NB4 (cell line): Measurements from ENCODE around the gene MPPE1.

Experiments used
- DNase-seq: peaks from one replicate; pipeline ENCODE4 v3.0.0; 2010; ENCODE audit warnings: low read depth
- H3K4me3 ChIP-seq: one replicate; pipeline ENCODE4 v1.5.1; 2011; ENCODE audit warnings: mild to moderate bottlenecking, low read depth, low read length, moderate library complexity
- MYC ChIP-seq: IDR thresholded peaks from 2 replicates; pipeline ENCODE4 v1.6.1; 2011; ENCODE audit warnings: low read depth, low read length
- POLR2A ChIP-seq: IDR thresholded peaks from 2 replicates; pipeline ENCODE4 v1.6.1; 2011; ENCODE audit warnings: mild to moderate bottlenecking; ENCODE audit not compliant: insufficient read length; ENCODE audit errors: extremely low read depth
- TF ChIP-seq, protein P1 (sequence below): IDR thresholded peaks from one replicate; pipeline ENCODE4 v1.5.1; 2012; ENCODE audit warnings: low read depth, low read length
- TF ChIP-seq, protein P2 (sequence below): IDR thresholded peaks from 2 replicates; pipeline ENCODE4 v1.6.1; 2011; ENCODE audit warnings: low read depth, low read length

The MPPE1 gene

DNA sequence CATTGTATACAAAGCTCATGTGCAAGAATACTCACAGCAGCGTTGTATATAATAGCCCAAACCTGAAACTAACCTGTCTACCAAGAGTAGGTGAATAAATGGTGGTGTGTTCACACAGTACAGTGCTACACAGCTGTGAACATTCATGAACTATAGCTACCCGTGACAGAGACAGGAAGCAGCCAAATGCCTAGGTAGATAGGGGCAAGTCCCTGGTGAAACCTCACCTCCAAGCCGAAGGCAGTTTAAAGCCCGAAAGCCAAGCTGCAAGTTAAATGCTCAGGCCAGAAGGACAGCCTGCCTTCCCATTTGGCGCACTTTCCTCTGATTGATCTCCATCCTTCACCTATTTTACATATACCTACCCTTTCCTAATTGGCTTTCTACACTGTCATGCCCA, 36.7 kb upstream of the MPPE1 start:
- no peak overlapping the region for H3K4me3 ChIP-seq
- no peak for DNase-seq
- TF ChIP-seq, protein P1, sequence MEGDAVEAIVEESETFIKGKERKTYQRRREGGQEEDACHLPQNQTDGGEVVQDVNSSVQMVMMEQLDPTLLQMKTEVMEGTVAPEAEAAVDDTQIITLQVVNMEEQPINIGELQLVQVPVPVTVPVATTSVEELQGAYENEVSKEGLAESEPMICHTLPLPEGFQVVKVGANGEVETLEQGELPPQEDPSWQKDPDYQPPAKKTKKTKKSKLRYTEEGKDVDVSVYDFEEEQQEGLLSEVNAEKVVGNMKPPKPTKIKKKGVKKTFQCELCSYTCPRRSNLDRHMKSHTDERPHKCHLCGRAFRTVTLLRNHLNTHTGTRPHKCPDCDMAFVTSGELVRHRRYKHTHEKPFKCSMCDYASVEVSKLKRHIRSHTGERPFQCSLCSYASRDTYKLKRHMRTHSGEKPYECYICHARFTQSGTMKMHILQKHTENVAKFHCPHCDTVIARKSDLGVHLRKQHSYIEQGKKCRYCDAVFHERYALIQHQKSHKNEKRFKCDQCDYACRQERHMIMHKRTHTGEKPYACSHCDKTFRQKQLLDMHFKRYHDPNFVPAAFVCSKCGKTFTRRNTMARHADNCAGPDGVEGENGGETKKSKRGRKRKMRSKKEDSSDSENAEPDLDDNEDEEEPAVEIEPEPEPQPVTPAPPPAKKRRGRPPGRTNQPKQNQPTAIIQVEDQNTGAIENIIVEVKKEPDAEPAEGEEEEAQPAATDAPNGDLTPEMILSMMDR: no peak
- TF ChIP-seq MYC (no peak), POLR2A (no peak)
- TF ChIP-seq, protein P2, sequence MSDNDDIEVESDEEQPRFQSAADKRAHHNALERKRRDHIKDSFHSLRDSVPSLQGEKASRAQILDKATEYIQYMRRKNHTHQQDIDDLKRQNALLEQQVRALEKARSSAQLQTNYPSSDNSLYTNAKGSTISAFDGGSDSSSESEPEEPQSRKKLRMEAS: no peak

DNA sequence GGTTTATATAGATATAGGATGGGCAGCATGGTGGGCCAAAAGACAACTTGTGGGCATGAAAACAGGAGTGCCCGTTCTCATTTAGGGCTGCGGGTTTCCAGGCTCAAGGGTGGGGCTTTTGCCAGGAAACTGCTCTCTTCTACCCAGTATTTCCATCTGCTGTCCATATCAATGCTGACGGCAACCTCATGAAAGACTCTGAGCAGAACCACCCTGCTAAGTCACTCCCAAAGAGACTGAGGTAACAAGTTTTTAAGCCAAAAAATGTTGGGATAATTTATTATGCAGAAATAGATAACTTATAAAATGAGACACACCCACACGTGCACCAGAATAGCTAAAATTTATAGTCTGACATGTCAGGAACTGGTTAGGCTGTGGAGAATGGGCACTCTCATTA, 36.1 kb upstream of the MPPE1 start:
- TF ChIP-seq POLR2A (no peak), MYC (no peak)
- TF ChIP-seq, protein P2: no peak
- TF ChIP-seq, protein P1: no peak
- no peak overlapping the region for H3K4me3 ChIP-seq
- no peak for DNase-seq

DNA sequence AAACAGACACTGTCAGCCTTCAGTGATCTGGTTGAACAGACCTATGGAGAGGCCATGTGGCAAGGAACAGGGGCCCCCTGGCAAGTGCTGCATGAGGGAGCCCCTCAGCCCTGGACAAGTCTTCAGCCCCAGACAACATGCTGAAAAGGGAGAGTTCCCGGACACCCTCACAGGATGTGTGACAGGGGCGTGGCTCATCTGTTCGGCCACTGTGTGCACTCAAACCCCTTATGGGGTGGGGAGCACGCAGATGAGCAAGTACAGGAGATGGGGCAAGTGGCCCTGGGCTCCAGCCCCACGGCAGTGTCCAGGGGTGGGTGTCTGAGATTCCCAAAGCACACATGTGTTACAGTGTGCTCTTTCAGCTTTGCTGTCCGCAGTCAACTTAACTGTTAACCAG, 35.4 kb upstream of the MPPE1 start:
- no peak overlapping the region for H3K4me3 ChIP-seq
- no peak for DNase-seq
- TF ChIP-seq MYC (no peak), POLR2A (no peak)
- TF ChIP-seq, protein P2: no peak
- TF ChIP-seq, protein P1: no peak

DNA sequence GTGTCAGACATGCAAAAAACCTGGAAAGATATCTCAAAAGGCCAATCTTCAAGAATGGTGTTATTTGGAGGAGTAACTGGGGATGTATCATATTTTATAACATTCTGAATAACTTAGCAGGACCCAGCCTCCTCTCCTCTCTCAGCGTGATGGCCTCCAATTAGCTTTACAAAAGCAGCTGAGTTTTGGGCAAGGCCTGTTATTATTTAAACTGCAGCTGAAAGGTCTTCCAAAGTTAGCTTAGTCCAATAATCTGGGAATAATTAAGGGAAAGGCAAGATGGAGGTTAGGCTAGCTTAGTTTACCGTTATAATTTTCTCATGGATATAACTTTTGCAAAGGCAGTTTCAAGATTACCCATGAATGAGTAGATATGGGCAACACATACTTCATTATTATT, 32.8 kb upstream of the MPPE1 start:
- no peak overlapping the region for H3K4me3 ChIP-seq
- DNase-seq: no peak
- TF ChIP-seq MYC (no peak), POLR2A (no peak)

DNA sequence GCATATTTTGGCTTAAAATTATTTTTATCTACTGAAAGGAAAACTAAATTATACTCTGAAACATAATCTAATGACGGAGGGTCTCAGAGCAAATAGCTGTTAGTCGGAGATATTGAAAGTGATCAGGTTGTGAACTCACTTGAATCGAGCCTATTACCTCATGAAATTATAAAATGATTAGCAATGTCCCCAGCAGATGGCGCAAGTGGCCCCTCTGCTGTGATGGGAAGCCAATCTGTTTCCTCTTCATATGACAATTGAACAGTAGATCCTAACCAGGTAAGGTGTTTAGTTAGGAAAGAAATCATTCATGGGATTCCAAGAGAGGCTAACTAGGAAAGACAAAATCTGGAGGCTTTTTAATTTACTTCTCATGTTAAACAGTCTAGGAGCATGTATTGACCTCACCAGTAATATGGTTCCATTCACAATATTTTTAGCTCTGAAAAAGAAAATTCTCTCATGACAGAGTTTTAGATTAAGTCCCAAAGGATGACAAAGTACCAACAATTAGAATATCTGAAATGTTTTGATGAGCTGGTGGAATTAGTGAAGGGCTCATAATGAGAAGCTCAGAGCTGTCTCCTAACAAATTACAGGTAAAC, 29.9 kb upstream of the MPPE1 start:
- DNase-seq: peak; percentile 74
- H3K4me3 ChIP-seq: no peak overlapping the region
- TF ChIP-seq, protein P1: peak; percentile 66
- TF ChIP-seq, protein P2: no peak

DNA sequence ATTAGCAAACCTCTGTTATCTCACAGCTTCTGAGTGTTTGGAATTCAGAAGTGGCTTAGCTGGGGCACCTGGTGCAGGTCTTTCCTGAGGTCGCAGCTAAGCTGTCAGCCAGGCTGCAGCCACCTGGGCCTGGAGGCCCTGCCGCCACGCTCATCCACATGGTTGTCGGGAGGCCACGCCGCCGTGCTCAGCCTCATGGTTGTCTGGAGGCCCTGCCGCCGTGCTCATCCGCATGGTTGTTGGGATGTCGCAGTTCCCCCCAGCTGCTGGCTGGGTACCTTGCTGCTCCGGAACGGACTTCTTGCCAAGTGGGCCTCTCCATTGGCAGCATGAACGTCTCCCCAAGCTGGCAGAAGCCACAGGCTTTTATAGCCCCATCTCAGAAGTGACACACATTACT, 24.3 kb upstream of the MPPE1 start:
- no peak for DNase-seq
- no peak for TF ChIP-seq MYC
- no peak for TF ChIP-seq POLR2A
- TF ChIP-seq, protein P2: no peak
- TF ChIP-seq, protein P1: no peak
- H3K4me3 ChIP-seq: no peak overlapping the region
